K562 treated with DMSO at 1 percent for 4 hours (cell line): ENCODE results near the gene RD3L. TPM values are rescaled to one million over a fixed set of nuclear protein-coding genes. Genes with fewer than 3 reads are reported as not detected.

Source experiments
- total RNA-seq: library from RNA; unstranded; fragments of 300-600 nt; gene quantifications from 2 replicates; pipeline ENCODE4 v1.2.3, GENCODE V29; 2022; ENCODE audit not compliant: insufficient read depth

Gene RD3L
- not detected in 2 replicates for total RNA-seq

GRCh38 chr14:103941973-103942736, at the start of gene RD3L:
Gene RD3L, minus strand, starts transcription at chr14:103942529. Its CDS starts 834 bp downstream, at chr14:103941695.

GRCh38 chr14:103928011-103928890, 14.1 kb downstream of the RD3L start, which contains the start of gene TDRD9:
Gene TDRD9, plus strand, starts transcription at chr14:103928456. Its CDS starts 54 bp downstream, at chr14:103928510.

Other genes with a start within 250 kb of the RD3L start
- gene XRCC3, start 227.1 kb downstream of the RD3L start, total RNA-seq = 22.3 and 26.3 TPM in 2 replicates
- gene ZFYVE21, start 226.7 kb downstream of the RD3L start, total RNA-seq = 20.7 and 21.1 TPM in 2 replicates
- gene PPP1R13B, start 95.0 kb downstream of the RD3L start, total RNA-seq = 1.7 and 3.6 TPM in 2 replicates
- gene TDRD9, start 14.1 kb downstream of the RD3L start, total RNA-seq = not detected in 2 replicates
- gene ASPG, start 143.2 kb upstream of the RD3L start, total RNA-seq = not detected in 2 replicates
- not detected in 2 replicates for gene KIF26A, start 196.1 kb upstream of the RD3L start, total RNA-seq